HepG2 (cell line): ENCODE data around the gene DENND1C. TPM values are rescaled to one million over a fixed set of nuclear protein-coding genes. Genes with fewer than 3 reads are reported as not detected.

Experiments
- ATAC-seq: fragments of 200-7000 bp; cut with Tn5 transposase; 3 replicates; pipeline ENCODE4 v1.9.1; 2020; ENCODE audit warnings: mild to moderate bottlenecking, moderate library complexity
- BruUV-seq: library from RNA; stranded (reverse); fragments of 400-500 nt; replicated peaks from 2 replicates; lab custom pipeline; 2021; lab: Mats Ljungman, UMichigan
- CTCF ChIA-PET: fragments of 300-600 bp; formaldehyde crosslinking; extraction: SDS; loops from one replicate; lab custom pipeline; 2021; ENCODE audit warnings: low total read pairs, inconsistent platforms, low intra/inter-chr PET ratio; lab: Yijun Ruan, JAX
- POLR2A ChIA-PET: fragments of 350-600 bp; sonication (Branson Sonifier 250); formaldehyde crosslinking; loops from one replicate; lab custom pipeline; 2020; ENCODE audit warnings: antibody characterized with exemption, inconsistent platforms; lab: Yijun Ruan, JAX
- DNase-seq: peaks from one replicate; pipeline ENCODE4 v3.0.0-alpha.2; 2015; ENCODE audit warnings: low spot score
- FAIRE-seq: peaks from 3 replicates; lab custom pipeline; 2011; peaks lifted over from hg19 to GRCh38; lab: Jason Lieb, UNC
- H2AFZ ChIP-seq: one replicate; pipeline ENCODE4 v1.6.1; 2011; ENCODE audit warnings: low read length, inconsistent platforms
- H3K27ac ChIP-seq: fragments of 300-600 bp; 3 replicates; pipeline ENCODE4 v1.8.0; 2011; ENCODE audit warnings: mixed run types, mild to moderate bottlenecking, mixed read lengths, low read length, inconsistent platforms; ENCODE audit not compliant: insufficient read depth; ENCODE audit errors: extremely low read length
- H3K27me3 ChIP-seq, 2 experiments: fragments of 200-600 bp in 1 of 2; 2 replicates in 1 of 2; 3 replicates in 1 of 2; pipeline versions ENCODE4 v1.6.0 to v1.8.0; 2011; ENCODE audit warnings: low read length in 2 of 2, mild to moderate bottlenecking in 2 of 2, moderate library complexity in 2 of 2, inconsistent platforms in 1 of 2; ENCODE audit not compliant: insufficient read depth in 2 of 2, control insufficient read depth in 1 of 2
- H3K36me3 ChIP-seq, 2 experiments: fragments of 200-600 bp in 1 of 2; replicated peaks in 1 of 2; 2 replicates in 1 of 2; 3 replicates in 1 of 2; pipeline versions ENCODE4 v1.5.1 to v1.8.0; 2011; ENCODE audit warnings: low read length in 2 of 2, inconsistent platforms in 1 of 2; ENCODE audit not compliant: insufficient read depth in 2 of 2, control insufficient read depth in 1 of 2
- H3K4me1 ChIP-seq: 2 replicates; pipeline ENCODE4 v1.5.1; 2012; ENCODE audit warnings: low read length, inconsistent platforms; ENCODE audit not compliant: insufficient read depth
- H3K4me2 ChIP-seq: 2 replicates; pipeline ENCODE4 v1.6.0; 2011; ENCODE audit warnings: low read depth, low read length, inconsistent platforms
- H3K4me3 ChIP-seq, 3 experiments: fragments of 200-600 bp in 1 of 3; sonication (generic), shearing (Covaris generic) in 1 of 3; replicated peaks in 1 of 3; 2 replicates each; pipeline ENCODE4 v1.5.1; 2011 to 2016; ENCODE audit warnings: low read length in 3 of 3, inconsistent platforms in 2 of 3, low read depth in 2 of 3, mild to moderate bottlenecking in 2 of 3, control low read depth in 1 of 3, mixed read lengths in 1 of 3; ENCODE audit not compliant: insufficient read depth in 1 of 3
- H3K79me2 ChIP-seq: one replicate; pipeline ENCODE4 v1.6.1; 2011; ENCODE audit warnings: low read length, inconsistent platforms; ENCODE audit not compliant: insufficient read depth
- H3K9ac ChIP-seq: 2 replicates; pipeline ENCODE4 v1.6.0; 2011; ENCODE audit warnings: mild to moderate bottlenecking, low read depth, low read length, inconsistent platforms; ENCODE audit not compliant: insufficient read depth
- H3K9me3 ChIP-seq: 2 replicates; pipeline ENCODE4 v1.5.1; 2012; ENCODE audit warnings: mild to moderate bottlenecking, low read length
- H4K20me1 ChIP-seq: 2 replicates; pipeline ENCODE4 v1.6.0; 2011; ENCODE audit warnings: inconsistent platforms, mild to moderate bottlenecking, low read length, moderate library complexity; ENCODE audit not compliant: insufficient read depth
- FOSL2 ChIP-seq: sonication (generic); formaldehyde crosslinking; IDR thresholded peaks from 2 replicates; pipeline ENCODE4 v1.4.0; 2020; ENCODE audit warnings: missing genetic modification reagents
- KDM6A ChIP-seq: IDR thresholded peaks from 2 replicates; pipeline ENCODE4 v1.6.1; 2016; ENCODE audit warnings: low read depth
- PAF1 ChIP-seq: IDR thresholded peaks from 2 replicates; pipeline ENCODE4 v1.6.1; 2016; ENCODE audit warnings: missing genetic modification reagents, missing compliant biosample characterization
- THAP9 ChIP-seq: sonication (generic); formaldehyde crosslinking; IDR thresholded peaks from 2 replicates; pipeline ENCODE4; 2020; ENCODE audit warnings: missing genetic modification reagents, mild to moderate bottlenecking, borderline replicate concordance
- ZBTB33 ChIP-seq: sonication (generic); formaldehyde crosslinking; IDR thresholded peaks from 2 replicates; pipeline ENCODE4 v1.4.0; 2020; ENCODE audit warnings: missing genetic modification reagents
- ZFP36 ChIP-seq: fragments of 150-350 bp; IDR thresholded peaks from 2 replicates; pipeline ENCODE4 v1.6.1; 2018; ENCODE audit warnings: borderline replicate concordance, low read length, low read depth; ENCODE audit not compliant: partially characterized antibody
- ZNF121 ChIP-seq: sonication (generic); formaldehyde crosslinking; IDR thresholded peaks from 2 replicates; pipeline ENCODE4 v1.5.0; 2020; ENCODE audit warnings: mild to moderate bottlenecking, missing genetic modification reagents
- ZNF263 ChIP-seq: sonication (generic); formaldehyde crosslinking; IDR thresholded peaks from 2 replicates; pipeline ENCODE4 v1.4.0; 2020; ENCODE audit warnings: missing genetic modification reagents
- ZNF879 ChIP-seq: sonication (generic); formaldehyde crosslinking; IDR thresholded peaks from 2 replicates; pipeline ENCODE4 v1.8.1; 2023; ENCODE audit warnings: missing genetic modification reagents
- WGBS: methylation state at CpG from one replicate; pipeline ENCODE4 v1.1.6; 2017; ENCODE audit warnings: low lambda C conversion rate; 5-methylcytosine and 5-hydroxymethylcytosine counted together
- in situ Hi-C: cut with HindIII; loops from 2 replicates; pipeline ENCODE4 v1.10.0; 2017; ENCODE audit warnings: low pct_unique_long_range_greater_than_20kb; ENCODE audit not compliant: extremely low pct_ligation_motif_present
- intact Hi-C: fragments of 100-400 bp; cut with micrococcal nuclease; formaldehyde crosslinking; loops from one replicate; pipeline ENCODE4 v1.10.0; 2022; ENCODE audit not compliant: unreplicated experiment
- polyA plus RNA-seq, 8 experiments: library from polyadenylated mRNA; depleted of rRNA in 3 of 8; stranded (reverse) in 7 of 8; unstranded in 1 of 8; fragments of >200 nt; fragmentation: Illumina TruSeq in 4 of 8; extraction: Trizol in 4 of 8; gene quantifications; 2 replicates each; pipeline versions ENCODE4 v1.2.1 to v1.2.3, GENCODE V29; 2011 to 2016; ENCODE audit warnings: low read depth in 4 of 8, missing spikeins in 1 of 8, mixed read lengths in 1 of 8; ENCODE audit not compliant: insufficient read depth in 1 of 8
- total RNA-seq, 5 experiments: library from RNA; depleted of rRNA; stranded (reverse); fragments of >200 nt; fragmentation: Illumina TruSeq; extraction: Trizol; gene quantifications; 2 replicates each; pipeline ENCODE4 v1.2.3, GENCODE V29; 2016; ENCODE audit warnings: low read depth in 1 of 5

DENND1C gene
- total and polyA plus RNA-seq, 2 of the 13 experiments (the other 11 are each of a cell fraction or from before 2014, with no cell fraction given), result 0.04 to 0.73 TPM

- no peaks in the 10 kb centered on the region for H3K79me2 ChIP-seq
- no peak overlapping the region for H3K9ac ChIP-seq
- no peak overlapping the region for H3K27ac ChIP-seq
- DNase-seq (no peak), ATAC-seq (no peak), FAIRE-seq (no peak)
- in situ Hi-C loops, result no loop called here
- no peak overlapping the region for H2AFZ ChIP-seq
- no peak overlapping the region for H3K4me3 ChIP-seq
- WGBS, result 37% methylated on average over 14 of the region's 20 CpGs
- BruUV-seq, result no TSS peak
- H3K4me1 ChIP-seq, result peaks cover 20% of the 10 kb centered on the region
- 0 out of 2 replicates have a peak overlapping the region, but pooled peaks have one; percentile 9 for H3K4me2 ChIP-seq
- CTCF ChIA-PET, result no interaction called here
- TF ChIP-seq THAP9 (CRISPR knock-in tag) (no peak), ZNF121 (CRISPR knock-in tag) (peak; percentile 64; the same call in 1 of the 2 replicates), KDM6A (CRISPR knock-in tag) (no peak), ZFP36 (peak; percentile 50), FOSL2 (CRISPR knock-in tag) (peak; percentile 75), ZNF263 (CRISPR knock-in tag) (no peak), ZNF879 (CRISPR knock-in tag) (no peak), ZBTB33 (CRISPR knock-in tag) (0 out of 2 replicates have a peak, but pooled peaks have one; percentile 10), PAF1 (CRISPR knock-in tag) (no peak)
- no peaks in the 10 kb centered on the region for H3K36me3 ChIP-seq
- no peaks in the 10 kb centered on the region for H3K27me3 ChIP-seq
- intact Hi-C loops, result no loop called here
- H3K9me3 ChIP-seq, result no peaks in the 10 kb centered on the region
- POLR2A ChIA-PET, result no interaction called here
- H4K20me1 ChIP-seq, result no peaks in the 10 kb centered on the region
These were observed 40.4 kb upstream of the DENND1C start for GRCh38 chr19:6521718-6522646.
